ENCODE measurements around the gene CFAP90. TPM values are rescaled to one million over a fixed set of nuclear protein-coding genes. Genes with fewer than 3 reads are reported as not detected.

CFAP90 gene
- total RNA-seq, 4 donors from 2014 or later = 0.33 to 1.9 (median 0.34) TPM; not detected in 1

DNA sequence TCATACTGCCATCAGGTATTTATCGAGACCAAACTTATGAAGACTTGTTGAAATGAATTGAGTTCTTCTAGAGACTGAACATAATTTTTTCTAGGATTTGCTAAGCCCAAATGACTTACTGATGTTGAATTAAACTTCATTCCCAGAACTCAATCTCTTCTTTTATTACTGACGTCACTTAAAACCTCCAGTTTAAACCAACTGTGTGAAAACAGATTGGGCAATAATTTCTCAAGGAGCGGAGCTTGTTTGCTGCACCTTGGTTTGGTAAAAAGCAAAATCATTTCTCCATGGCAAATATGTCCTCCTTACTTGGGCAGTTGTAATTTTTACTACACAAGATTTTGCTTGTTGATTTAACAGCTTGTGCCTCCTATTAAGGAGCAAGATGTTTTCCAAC is 37.4 kb downstream of the CFAP90 start:
- TF ChIP-seq, protein P1, sequence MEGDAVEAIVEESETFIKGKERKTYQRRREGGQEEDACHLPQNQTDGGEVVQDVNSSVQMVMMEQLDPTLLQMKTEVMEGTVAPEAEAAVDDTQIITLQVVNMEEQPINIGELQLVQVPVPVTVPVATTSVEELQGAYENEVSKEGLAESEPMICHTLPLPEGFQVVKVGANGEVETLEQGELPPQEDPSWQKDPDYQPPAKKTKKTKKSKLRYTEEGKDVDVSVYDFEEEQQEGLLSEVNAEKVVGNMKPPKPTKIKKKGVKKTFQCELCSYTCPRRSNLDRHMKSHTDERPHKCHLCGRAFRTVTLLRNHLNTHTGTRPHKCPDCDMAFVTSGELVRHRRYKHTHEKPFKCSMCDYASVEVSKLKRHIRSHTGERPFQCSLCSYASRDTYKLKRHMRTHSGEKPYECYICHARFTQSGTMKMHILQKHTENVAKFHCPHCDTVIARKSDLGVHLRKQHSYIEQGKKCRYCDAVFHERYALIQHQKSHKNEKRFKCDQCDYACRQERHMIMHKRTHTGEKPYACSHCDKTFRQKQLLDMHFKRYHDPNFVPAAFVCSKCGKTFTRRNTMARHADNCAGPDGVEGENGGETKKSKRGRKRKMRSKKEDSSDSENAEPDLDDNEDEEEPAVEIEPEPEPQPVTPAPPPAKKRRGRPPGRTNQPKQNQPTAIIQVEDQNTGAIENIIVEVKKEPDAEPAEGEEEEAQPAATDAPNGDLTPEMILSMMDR (IDR thresholded peaks at IDR 0.05; ENCODE audit: low read depth) = no peak

DNA sequence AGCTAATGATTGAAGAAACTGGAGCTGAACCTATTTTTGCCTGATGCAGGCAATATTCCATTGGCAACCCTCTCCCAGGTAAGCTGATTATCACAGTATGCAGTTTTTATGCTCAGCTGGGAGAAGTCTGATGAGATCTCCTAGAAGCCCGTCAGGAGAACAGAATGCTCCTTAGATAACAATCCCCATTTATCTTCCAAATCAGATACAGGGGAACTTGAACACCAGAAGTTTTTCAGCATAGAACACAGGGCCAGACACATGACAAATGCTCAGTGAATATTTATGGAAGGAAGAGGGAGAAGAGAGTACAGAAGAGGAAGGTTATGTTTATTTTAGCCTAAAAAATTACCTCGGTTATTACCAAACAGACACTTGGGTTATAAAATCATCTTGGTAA is 37.9 kb downstream of the CFAP90 start:
- TF ChIP-seq, protein P1 (IDR thresholded peaks at IDR 0.05; ENCODE audit: low read depth) = no peak

DNA sequence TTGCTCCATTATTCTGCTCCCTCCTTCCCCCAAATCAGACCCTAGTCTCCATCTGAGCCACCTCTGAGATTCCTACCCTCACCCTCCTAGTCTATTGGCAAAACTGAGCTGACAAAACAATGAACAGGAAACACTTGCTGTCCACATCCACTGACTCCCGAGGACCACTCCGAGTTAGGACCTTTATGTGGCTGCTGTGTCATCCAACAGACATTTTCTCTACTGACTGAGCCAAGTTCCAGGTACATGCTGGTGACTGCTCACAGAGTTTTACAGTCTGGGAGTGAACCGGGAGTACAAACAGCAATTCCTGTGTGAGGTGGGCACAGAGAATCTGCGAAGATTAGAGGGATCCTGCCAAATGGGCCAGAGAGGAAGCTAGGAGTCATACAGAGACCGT is 39.2 kb downstream of the CFAP90 start:
- TF ChIP-seq, protein P1 (IDR thresholded peaks at IDR 0.05; ENCODE audit: low read depth) = no peak

DNA sequence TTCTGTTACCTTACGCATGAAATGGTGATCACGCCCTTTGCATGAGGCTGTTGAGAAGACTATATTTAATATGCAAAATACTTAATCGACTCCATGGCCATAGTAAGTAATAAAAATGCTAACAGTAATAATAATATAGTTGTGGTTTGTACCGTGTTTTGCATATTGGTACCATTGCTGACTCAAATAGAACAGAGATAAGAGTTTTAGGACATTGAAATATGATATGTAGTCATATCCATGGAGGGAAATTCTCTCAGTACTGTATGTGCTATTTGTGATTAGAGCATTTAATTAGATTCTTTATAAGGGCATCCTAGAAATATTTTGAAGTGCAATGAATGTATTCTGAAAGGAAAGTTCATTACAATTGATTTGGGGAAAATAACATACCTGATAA is 41.9 kb downstream of the CFAP90 start:
- TF ChIP-seq, protein P1 (IDR thresholded peaks at IDR 0.05; ENCODE audit: low read depth) = no peak

DNA sequence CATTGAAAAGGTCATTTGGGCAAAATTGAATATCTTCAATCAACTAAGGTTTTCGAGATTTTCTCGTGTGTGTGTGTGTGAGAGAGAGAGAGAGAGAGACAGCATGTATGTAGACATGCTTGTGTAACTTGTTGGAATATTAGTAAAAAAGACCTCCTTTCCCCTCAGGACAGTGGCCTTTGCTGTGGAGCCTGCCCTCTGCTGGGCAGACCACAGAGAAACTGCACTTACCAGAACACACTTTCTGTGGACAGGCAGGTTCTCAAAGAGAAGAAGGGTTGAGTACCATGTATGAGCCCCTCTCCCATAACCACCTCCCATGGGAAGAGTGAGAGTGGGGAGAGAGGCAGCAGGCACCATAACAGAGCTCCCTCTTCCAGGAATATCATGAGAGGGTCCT is 45.6 kb downstream of the CFAP90 start:
- TF ChIP-seq, protein P1 (IDR thresholded peaks at IDR 0.05; ENCODE audit: low read depth) = no peak

DNA sequence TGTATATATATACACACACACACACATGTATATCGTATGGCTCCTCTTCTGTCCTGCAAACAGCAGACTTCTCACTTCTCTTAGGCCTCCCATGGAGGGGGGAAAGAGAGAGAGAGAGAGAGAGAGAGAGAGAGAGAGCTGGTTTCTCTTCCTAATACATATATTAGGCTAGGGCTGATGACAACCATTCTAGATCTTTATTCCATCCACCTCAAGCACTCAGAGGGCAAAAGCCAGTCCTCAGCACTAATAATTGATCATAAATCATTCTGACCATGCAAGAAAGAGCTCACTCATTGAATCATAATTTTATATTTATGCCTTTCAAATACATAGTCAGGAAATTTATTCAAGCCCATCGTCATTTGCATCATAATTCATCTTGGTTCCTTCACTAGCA is 47.0 kb downstream of the CFAP90 start:
- TF ChIP-seq, protein P1 (IDR thresholded peaks at IDR 0.05; ENCODE audit: low read depth) = no peak

DNA sequence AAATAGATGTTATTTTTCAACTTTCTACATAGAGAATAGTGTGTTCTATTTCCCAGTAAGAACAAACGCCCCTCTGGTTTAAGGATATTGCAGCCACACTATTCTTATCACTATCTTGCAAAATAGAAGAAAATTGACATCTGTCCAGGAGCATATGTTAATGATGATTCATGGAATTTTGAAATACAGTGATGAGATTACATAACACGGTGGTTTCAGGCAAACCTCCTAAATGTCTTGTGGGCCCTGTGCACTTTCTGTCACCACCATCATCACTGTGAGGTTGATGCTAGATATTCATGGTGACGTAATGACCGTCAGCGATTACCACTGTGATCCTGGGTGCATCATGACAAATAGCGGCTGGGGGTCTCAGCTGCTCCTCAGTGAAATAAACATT is 48.1 kb downstream of the CFAP90 start:
- TF ChIP-seq, protein P1 (IDR thresholded peaks at IDR 0.05; ENCODE audit: low read depth) = no peak
